Activated naive CD4-positive, alpha-beta T cell treated with anti-CD3 and anti-CD28 coated beads, Interleukin-2, amount 50 U/mL, for 24 hours (primary cell): Measurements from ENCODE around the gene CATSPER4.
A peak's percentile ranks its signal among the peaks of the same experiment; 100 is the strongest.
"Not testable (repeated sequence)": the region's sequence is repeated elsewhere in the genome, so short reads cannot be mapped to it uniquely, and the experiment has no call there.

Experiments
- H3K27ac Mint-ChIP-seq: one replicate; pipeline ENCODE4 v1.8.0; 2021; ENCODE audit warnings: mild to moderate bottlenecking, mixed read lengths
- H3K27me3 Mint-ChIP-seq: one replicate; pipeline ENCODE4 v1.8.0; 2021; ENCODE audit warnings: mixed read lengths
- H3K36me3 Mint-ChIP-seq: one replicate; pipeline ENCODE4 v1.8.0; 2021; ENCODE audit warnings: mixed read lengths
- H3K4me1 Mint-ChIP-seq: one replicate; pipeline ENCODE4 v1.8.0; 2021; ENCODE audit warnings: mixed read lengths
- H3K4me3 Mint-ChIP-seq: one replicate; pipeline ENCODE4 v1.8.0; 2021; ENCODE audit warnings: mild to moderate bottlenecking, mixed read lengths
- H3K9me3 Mint-ChIP-seq: one replicate; pipeline ENCODE4 v1.8.0; 2021; ENCODE audit warnings: mixed read lengths

CATSPER4 gene

DNA sequence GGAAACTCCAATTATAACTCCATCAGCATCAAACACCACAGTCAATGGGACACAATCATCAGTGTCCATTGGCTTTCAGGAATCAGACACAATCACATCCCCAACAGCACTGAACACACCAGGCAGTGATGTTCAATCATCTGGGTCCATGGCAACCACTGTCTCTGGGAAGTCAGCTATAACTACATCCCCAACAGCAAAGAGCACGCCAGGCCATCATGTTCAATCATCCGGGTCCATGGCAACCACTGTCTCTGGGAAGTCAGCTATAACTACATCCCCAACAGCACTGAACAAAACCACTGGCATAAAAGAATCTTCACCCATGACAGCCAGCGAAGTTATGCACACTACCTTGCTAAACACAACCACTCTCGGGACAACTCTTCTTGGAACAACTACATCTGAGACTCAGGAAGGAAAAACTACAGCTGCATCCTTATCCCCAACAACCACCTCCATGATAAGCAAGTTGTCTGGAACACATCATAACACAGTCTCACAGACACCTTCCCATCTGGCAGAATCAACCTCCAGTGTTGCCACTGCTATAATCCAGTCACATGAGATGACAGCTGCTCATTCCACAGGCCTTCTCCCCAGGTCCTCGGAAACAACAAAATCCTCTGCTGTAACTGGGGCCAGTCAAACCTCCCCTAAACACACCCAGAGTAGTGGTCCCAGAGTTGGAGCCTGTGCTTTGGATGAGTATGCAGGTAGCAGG lies 19.9 kb downstream of the CATSPER4 start:
- H3K27me3 Mint-ChIP-seq = no peaks in the 10 kb centered on the region

DNA sequence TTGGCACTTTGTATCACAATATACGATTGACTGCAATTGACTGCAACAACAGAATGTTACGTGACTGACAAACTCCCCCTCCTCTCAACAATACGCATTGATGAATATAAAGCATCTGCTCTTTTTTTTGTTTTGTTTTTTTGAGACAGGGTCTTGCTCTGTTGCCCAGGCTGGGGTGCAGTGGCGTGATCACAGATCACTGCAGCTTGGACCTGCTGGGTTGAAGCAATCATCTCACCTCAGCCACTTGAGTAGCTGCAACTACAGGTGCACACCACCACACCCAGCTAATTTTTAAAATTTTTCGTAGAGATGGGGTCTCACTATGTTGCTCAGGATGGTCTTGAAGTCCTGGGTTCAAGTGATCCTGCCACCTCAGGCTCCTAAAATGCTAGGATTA lies 22.3 kb downstream of the CATSPER4 start:
- no peaks in the 10 kb centered on the region for H3K9me3 Mint-ChIP-seq
- H3K27me3 Mint-ChIP-seq = no peaks in the 10 kb centered on the region
- no peaks in the 10 kb centered on the region for H3K36me3 Mint-ChIP-seq
- H3K4me3 Mint-ChIP-seq = no peak overlapping the region
- H3K27ac Mint-ChIP-seq = no peak overlapping the region
- H3K4me1 Mint-ChIP-seq = no peaks in the 10 kb centered on the region

More for the DNA sequence above, 19.9 kb downstream of the CATSPER4 start:
- Mint-ChIP-seq H3K4me1 (no peaks in the 10 kb centered on the region), H3K4me3 (no peak overlapping the region), H3K27ac (no peak overlapping the region), H3K36me3 (no peaks in the 10 kb centered on the region), H3K9me3 (no peaks in the 10 kb centered on the region)

DNA sequence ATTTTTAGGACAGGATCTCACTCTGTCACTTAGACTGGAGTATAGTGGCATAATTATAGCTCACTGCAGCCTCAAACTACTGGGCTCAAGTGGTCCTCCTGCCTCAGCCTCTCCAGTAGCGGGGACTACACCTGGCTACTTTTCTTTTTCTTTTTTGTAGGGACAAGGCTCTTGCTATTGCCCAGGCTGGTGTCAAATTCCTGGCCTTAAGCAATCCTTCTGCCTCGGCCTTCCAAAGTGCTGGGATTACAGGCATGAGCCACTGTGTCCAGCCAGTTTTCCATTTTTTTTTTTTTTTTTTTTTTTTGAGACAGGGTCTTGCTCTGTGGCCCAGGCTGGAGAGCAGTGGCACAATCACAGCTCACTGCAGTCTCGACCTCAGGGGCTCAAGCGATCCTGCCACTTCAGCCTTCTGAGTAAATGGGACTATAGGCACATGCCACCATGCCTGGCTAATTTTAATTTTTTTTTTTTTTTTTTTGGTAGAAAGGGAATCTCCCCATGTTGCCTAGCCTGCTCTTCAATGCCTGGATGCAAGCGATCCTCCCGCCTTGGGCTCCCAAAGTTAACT lies 23.0 kb downstream of the CATSPER4 start:
- no peak overlapping the region for H3K4me3 Mint-ChIP-seq
- no peaks in the 10 kb centered on the region for H3K4me1 Mint-ChIP-seq
- no peak overlapping the region for H3K27ac Mint-ChIP-seq
- no peaks in the 10 kb centered on the region for H3K9me3 Mint-ChIP-seq
- no peaks in the 10 kb centered on the region for H3K27me3 Mint-ChIP-seq
- no peaks in the 10 kb centered on the region for H3K36me3 Mint-ChIP-seq

DNA sequence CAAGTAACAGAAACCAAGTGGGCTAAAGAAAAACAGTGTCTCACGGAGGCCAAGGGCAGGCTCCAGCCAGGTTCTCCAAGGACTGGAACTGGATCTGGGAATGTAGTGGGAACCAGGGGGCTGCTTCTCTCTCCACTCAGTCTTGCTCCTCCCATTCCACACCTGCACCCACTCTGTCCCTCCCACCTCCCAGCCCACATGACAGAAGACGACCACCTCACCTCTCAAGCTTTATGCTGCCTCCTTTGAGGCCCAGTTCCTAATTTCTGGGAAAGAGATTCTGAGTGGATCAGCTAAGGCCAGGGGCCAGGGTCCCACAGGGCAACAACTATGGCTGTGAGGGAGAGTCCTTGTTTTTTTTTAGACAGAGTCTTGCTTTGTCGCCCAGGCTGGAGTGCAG lies 24.8 kb downstream of the CATSPER4 start:
- Mint-ChIP-seq H3K4me3 (no peak overlapping the region), H3K4me1 (no peaks in the 10 kb centered on the region), H3K27ac (no peak overlapping the region), H3K27me3 (no peaks in the 10 kb centered on the region), H3K9me3 (no peaks in the 10 kb centered on the region), H3K36me3 (no peaks in the 10 kb centered on the region)

DNA sequence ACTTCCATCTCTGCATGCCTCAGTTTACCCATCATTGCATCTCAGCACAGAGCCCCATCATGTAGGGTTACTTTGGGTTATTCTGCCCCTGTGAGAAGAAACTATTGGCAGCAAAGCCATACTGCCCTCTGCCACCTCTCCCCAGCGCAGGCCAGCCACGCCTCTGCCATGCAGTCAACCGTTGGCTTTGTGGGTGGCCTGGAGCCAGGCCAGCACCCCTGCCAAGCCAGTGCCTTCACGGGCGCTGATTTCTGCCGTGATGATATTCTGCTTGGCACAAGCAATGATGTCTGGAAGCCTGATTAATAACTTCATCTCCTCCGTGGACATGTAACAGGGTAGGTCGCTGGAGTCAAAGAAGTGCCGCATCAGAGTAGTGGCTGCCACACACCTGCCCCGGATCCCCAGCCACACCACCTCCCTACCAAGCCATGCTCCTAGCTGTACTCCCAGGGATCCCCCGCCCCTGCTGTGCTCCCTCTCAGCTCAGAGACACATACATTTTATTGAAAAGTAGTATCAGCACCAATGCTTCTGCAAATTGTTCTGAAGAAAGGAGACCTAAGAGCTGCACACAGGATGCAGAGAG lies 28.6 kb downstream of the CATSPER4 start:
- Mint-ChIP-seq H3K27ac (no peak overlapping the region), H3K4me1 (no peaks in the 10 kb centered on the region), H3K36me3 (no peaks in the 10 kb centered on the region), H3K27me3 (no peaks in the 10 kb centered on the region), H3K4me3 (no peak overlapping the region), H3K9me3 (no peaks in the 10 kb centered on the region)

DNA sequence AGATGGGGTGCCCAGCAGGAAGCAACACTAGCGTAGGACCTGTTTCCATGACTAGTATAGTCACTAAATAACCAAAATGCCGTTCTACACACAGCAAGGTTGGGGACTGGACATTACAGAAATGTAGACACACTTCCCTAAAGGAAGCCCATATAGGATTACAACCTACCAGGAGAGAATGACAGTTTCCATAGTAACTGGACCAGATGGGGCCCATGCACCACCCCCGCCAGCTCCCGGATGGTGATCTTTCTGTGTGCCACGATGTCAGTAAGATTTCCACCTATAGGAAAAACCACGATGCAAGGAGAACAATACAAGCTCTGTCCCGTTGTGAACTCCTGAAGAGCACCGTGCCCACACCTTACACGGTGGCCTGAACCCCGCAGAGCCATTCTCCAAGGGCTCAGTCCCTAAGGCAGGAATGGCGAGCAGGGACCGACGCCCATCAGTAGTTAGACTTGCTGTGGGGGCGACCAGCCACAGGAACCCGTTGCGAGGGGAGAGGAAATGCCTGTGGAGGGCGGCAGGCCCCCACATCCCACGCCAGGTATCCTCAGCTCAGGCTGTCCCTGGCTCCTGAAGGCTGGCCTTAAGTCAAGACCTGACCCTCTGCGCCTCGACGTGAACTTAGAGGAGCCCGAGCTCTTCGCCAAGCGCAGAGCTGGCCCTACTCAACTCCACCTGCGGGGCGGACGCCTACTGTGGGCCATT lies 30.0 kb downstream of the CATSPER4 start:
- Mint-ChIP-seq H3K4me3 (no peak overlapping the region), H3K9me3 (no peaks in the 10 kb centered on the region), H3K27ac (no peak overlapping the region), H3K27me3 (no peaks in the 10 kb centered on the region), H3K4me1 (peaks cover under 1% of the 10 kb centered on the region), H3K36me3 (no peaks in the 10 kb centered on the region)

DNA sequence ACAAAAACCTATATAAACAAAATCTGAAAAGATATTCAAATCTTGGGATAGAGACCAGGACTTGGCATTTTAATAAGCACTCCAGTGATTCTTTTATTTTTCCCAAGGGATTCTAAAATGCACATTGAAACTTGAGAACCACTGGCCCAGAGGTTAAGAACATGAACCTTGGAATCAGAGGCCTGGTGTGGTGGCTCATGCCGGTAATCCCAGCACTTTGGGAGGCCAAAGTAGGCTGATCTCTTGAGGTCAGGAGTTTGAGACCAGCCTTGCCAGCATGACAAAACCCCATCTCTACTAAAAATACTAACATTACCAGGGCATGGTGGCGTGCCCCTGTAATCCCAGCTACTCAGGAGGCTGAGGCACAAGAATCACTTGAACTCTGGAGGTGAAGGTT lies 30.7 kb downstream of the CATSPER4 start:
- H3K27me3 Mint-ChIP-seq = peaks cover 6% of the 10 kb centered on the region
- H3K36me3 Mint-ChIP-seq = no peaks in the 10 kb centered on the region
- peaks cover 8% of the 10 kb centered on the region for H3K4me1 Mint-ChIP-seq
- no peak overlapping the region for H3K27ac Mint-ChIP-seq
- no peak overlapping the region for H3K4me3 Mint-ChIP-seq
- H3K9me3 Mint-ChIP-seq = no peaks in the 10 kb centered on the region

DNA sequence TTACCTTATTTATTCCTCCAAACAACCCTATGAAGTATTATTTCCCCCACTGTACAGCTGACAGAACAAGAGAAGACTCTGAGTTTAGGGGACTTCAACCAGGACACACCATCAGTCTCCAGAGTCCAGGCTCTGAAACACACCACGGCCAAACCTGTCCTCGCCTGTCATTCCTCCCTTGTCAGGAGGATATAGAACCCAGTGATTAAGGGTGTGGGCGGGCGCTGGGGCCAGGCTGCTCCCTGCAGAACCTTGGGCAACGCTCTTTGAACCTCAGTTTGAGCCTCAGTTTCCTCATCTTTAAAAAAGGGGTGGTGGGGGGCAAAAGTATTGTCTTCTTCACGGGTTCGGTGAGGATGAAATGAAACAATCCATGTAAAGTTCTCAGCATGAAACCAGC lies 34.2 kb downstream of the CATSPER4 start:
- H3K27ac Mint-ChIP-seq = no peak overlapping the region
- H3K4me1 Mint-ChIP-seq = peaks cover 11% of the 10 kb centered on the region
- peaks cover 8% of the 10 kb centered on the region for H3K27me3 Mint-ChIP-seq
- H3K9me3 Mint-ChIP-seq = no peaks in the 10 kb centered on the region
- H3K36me3 Mint-ChIP-seq = no peaks in the 10 kb centered on the region
- no peak overlapping the region for H3K4me3 Mint-ChIP-seq

DNA sequence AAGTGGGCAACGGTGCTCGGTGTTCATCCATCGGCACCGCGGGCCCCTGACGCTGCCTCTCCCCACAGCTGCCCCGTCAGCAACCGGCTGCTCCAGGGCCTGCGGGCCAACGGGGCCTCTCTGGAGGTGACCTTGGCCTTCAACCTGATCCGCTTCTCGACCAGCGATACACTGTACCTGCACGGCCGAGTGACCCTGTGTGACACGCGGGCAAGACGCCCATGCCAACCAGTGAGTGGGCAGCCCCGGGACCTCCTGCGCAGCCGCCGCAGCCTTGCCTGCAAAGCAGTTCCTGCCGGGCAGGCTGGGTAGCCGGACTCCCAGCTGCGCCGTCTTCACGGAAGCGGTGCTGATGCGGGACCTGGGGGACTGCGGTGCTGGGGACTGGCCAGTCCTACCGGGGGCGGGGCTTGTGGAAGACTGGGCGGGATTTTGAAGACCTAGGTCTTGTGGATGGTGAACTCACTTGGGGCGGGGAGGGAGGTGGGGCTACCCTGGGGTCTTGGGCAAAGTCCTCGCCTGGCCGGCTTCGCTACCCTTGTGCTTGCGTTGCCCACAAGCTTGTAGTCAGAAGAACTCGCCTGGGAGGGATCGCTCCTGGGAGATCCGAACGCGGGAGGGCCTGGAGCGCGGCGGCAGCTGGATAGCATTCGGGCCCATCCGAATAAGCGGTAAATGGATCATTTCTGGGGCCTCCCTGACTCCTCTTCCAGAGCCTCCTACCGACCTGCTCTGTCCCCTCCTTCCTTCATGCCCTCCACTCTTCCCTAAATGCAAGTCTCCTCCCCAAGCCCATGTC lies 34.8 kb downstream of the CATSPER4 start:
- Mint-ChIP-seq H3K27ac (peak overlapping the region; percentile 74), H3K4me1 (peaks cover 11% of the 10 kb centered on the region), H3K9me3 (no peaks in the 10 kb centered on the region), H3K36me3 (no peaks in the 10 kb centered on the region), H3K4me3 (peak overlapping the region; percentile 80), H3K27me3 (peaks cover 8% of the 10 kb centered on the region)

DNA sequence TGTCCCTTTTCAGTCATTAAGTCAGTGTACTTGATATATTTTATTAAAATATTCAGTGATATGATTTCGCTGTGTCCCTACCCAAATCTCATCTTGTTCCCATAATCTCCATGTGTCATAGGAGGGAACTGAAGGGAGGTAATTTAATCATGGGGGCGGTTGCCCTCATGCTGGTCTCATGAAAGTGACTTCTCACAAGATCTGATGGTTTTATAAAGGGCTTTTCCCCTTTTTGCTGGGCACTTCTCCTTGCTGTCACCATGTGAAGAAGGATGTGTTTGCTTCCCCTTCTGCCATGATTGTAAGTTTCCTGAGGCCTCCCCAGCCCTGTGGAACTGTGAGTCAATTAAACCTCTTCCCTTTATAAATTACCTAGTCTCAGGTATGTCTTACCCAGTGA lies 40.3 kb downstream of the CATSPER4 start:
- H3K9me3 Mint-ChIP-seq, H3K36me3 Mint-ChIP-seq, H3K4me3 Mint-ChIP-seq, H3K27ac Mint-ChIP-seq, H3K27me3 Mint-ChIP-seq: not testable (repeated sequence)
- H3K4me1 Mint-ChIP-seq = peaks cover 18% of the 10 kb centered on the region

DNA sequence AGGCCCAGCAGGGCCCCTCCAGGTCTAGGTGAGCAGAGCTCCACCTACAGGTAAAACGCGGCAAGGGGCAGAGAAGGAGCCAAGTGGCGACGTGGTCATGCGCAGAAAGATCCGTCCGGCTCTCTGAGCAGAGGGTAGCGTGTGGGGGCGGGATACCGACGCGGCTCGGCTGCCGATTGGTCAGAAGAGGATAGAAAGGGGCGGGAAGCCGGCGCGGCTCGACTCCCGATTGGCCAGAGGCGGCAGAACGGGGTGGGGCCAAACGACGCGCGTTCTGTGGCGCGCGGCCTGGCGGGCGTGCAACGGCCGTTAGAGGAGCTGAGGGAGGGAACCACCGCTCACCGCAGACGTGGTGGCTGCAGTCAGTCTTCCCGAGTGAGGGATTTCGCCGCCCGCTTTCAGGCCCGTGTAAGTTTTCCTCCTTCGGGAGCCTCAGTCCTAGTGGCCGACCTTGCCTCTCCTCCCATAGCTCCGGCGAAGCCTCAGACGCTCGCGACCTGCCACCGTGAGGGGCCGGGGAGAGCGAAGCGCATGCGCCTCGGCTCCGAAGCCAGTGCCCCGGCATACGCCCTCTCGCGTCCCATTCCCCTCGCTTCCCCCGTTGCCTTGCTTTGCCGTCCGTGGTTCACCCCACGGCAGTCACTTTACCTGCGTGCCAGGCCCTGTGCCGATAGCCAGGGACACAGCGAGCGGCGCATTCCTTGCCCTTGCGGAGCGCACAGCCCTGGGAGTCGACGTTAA lies 43.7 kb downstream of the CATSPER4 start, which contains the start of gene CEP85:
CEP85 (plus strand) TSS at position 298 of the 741 bp plus-strand sequence. CDS start 5,584 bp downstream, outside the sequence.
- no peaks in the 10 kb centered on the region for H3K27me3 Mint-ChIP-seq
- H3K36me3 Mint-ChIP-seq = no peaks in the 10 kb centered on the region
- H3K4me1 Mint-ChIP-seq = peaks cover 36% of the 10 kb centered on the region
- no peaks in the 10 kb centered on the region for H3K9me3 Mint-ChIP-seq
- H3K27ac Mint-ChIP-seq = peak within 1 kb of the TSS; percentile 91
- H3K4me3 Mint-ChIP-seq = peak within 1 kb of the TSS; percentile 99

DNA sequence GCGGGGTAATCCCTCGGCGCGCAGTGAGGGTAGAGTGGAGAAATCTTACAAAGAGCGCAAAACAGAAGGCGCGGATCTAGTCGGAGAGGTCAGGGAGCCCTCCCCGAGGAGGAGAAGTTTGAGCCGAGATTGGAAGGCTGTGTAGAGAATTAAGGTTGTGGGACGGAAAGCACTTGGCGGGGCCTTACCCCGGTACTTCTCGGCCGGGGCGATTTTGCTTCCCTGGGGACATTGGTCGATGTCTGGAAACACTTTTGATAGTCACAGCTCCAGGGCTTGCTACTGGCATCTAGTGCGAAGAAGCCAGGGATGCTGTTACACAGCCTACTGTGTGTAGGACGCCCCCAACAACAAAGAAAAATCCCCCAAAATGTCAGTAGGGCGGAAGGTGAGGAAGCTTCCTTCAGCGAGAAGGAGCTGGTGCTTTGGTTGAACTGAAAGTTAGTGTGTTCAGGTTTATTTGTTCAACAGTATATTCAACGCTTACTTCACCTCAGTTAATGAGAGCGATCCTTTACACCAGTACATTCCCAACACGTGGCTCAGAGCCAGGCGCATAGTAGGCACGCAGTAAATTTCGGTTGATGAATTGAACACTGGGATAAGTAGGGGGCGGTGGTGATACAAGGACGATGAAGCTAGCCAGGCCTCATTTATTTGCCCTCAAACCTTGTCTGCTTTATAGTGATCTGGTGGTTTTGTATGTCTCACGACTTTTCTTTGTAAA lies 44.4 kb downstream of the CATSPER4 start:
- Mint-ChIP-seq H3K4me1 (peaks cover 36% of the 10 kb centered on the region), H3K27me3 (no peaks in the 10 kb centered on the region), H3K9me3 (no peaks in the 10 kb centered on the region), H3K36me3 (peaks cover 3% of the 10 kb centered on the region), H3K4me3 (peak overlapping the region; percentile 99), H3K27ac (peak overlapping the region; percentile 91)

DNA sequence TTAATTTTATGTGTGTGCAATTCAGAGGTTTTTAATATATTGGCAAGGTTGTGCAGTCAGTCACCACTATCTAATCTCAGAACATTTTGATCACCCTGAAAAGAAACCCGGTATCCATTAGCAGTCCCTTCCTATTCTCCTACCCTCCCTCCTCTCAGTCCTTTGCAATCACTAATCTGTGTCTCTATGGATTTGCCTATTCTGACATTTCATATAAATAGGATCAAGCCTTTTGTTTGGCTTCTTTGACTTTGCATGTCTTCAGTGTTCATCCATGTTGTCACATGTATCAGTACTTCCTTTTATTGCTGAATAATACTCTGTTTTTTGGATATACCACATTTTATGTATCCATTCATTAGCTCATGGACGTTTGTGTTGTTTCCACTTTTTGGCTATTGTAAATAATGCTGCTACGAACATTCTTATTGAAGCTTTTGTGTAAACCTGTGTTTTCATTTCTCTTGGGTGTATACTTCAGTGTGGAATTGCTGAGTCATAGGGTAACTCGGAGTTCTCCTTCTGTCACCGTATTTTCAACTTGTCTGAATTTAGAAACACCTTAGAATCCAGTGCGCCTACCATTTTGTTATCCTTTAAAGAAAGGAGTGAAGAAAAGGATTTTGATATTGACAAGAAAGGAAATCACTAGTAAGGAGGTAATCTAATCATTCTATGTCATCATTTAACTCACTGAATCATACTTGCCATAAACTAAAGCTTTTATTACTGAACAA lies 47.0 kb downstream of the CATSPER4 start:
- Mint-ChIP-seq H3K9me3 (no peaks in the 10 kb centered on the region), H3K36me3 (peaks cover 5% of the 10 kb centered on the region), H3K27ac (peak overlapping the region; percentile 78), H3K27me3 (no peaks in the 10 kb centered on the region), H3K4me1 (peaks cover 39% of the 10 kb centered on the region), H3K4me3 (peak overlapping the region; percentile 16)

DNA sequence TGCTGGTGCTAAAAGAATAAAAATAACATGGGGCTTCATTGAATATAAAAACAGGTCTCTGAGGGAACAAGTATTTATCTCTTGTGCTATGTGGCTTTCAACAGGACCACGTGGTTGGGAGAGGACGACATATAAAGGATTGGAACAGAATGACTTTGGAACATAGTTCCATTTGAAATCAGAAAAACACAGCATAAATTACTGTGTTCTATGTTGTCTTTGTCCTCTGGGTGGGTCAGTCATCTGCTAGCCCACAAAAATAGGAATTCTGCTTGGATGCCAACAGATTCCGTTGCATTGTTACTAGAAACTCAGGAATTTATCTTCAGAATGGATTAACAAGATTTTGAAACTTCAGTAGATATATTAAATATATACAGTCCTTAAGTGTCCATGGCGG lies 49.5 kb downstream of the CATSPER4 start:
- peaks cover 35% of the 10 kb centered on the region for H3K4me1 Mint-ChIP-seq
- peaks cover 5% of the 10 kb centered on the region for H3K36me3 Mint-ChIP-seq
- no peak overlapping the region for H3K4me3 Mint-ChIP-seq
- no peak overlapping the region for H3K27ac Mint-ChIP-seq
- no peaks in the 10 kb centered on the region for H3K27me3 Mint-ChIP-seq
- no peaks in the 10 kb centered on the region for H3K9me3 Mint-ChIP-seq
